Right lobe of liver (tissue), 6 donors: ENCODE results near the gene TBC1D5. TPM values are rescaled to one million over a fixed set of nuclear protein-coding genes. Genes with fewer than 3 reads are reported as not detected.

Experiments used
- ATAC-seq, 4 donors: fragments of 200-7000 bp; cut with Tn5 transposase; one replicate each; pipeline ENCODE4 v1.9.1; 2020; ENCODE audit warnings: mild to moderate bottlenecking in 4 of 4, moderate library complexity in 4 of 4
- DNase-seq, 3 donors: peaks; one replicate each; pipeline ENCODE4 v3.0.0-alpha.2; 2020
- H3K27ac ChIP-seq, 3 donors: fragments of 200-600 bp; one replicate each; pipeline ENCODE4 v1.8.0; 2022
- H3K27me3 ChIP-seq, 2 donors: fragments of 200-600 bp; one replicate each; pipeline ENCODE4 v1.8.0; 2022
- H3K36me3 ChIP-seq, 4 donors: fragments of 200-600 bp; sonication (generic) in 1 of 4; one replicate each; pipeline versions ENCODE4 v1.5.1 to v1.8.0; 2017 to 2022; ENCODE audit warnings: control low read depth in 1 of 4
- H3K4me1 ChIP-seq, 4 donors: fragments of 200-600 bp; sonication (generic) in 1 of 4; one replicate each; pipeline versions ENCODE4 v1.5.1 to v1.8.0; 2017 to 2022; ENCODE audit warnings: control low read depth in 1 of 4
- H3K4me3 ChIP-seq, 3 donors: fragments of 200-600 bp; one replicate each; pipeline ENCODE4 v1.8.0; 2022
- H3K9me3 ChIP-seq, 4 donors: fragments of 200-600 bp; sonication (generic) in 1 of 4; one replicate each; pipeline versions ENCODE4 v1.5.1 to v1.8.0; 2017 to 2022; ENCODE audit warnings: control low read depth in 1 of 4
- CTCF ChIP-seq, 4 donors: fragments of 200-600 bp in 3 of 4; fragments of 450-650 bp in 1 of 4; IDR thresholded peaks; one replicate each; pipeline versions ENCODE4 v1.5.1 to v1.8.0; 2016 to 2022; ENCODE audit warnings: antibody characterized with exemption in 4 of 4, mild to moderate bottlenecking in 2 of 4
- POLR2A ChIP-seq: fragments of 450-650 bp; IDR thresholded peaks from one replicate; pipeline ENCODE4 v1.6.1; 2017; ENCODE audit warnings: antibody characterized with exemption, mild to moderate bottlenecking
- WGBS: methylation state at CpG from one replicate; pipeline ENCODE4 v1.1.6; 2018; ENCODE audit warnings: low coverage, low lambda C conversion rate; ENCODE audit not compliant: insufficient coverage; ENCODE audit errors: missing lambda C conversion rate; 5-methylcytosine and 5-hydroxymethylcytosine counted together
- intact Hi-C, 2 donors: fragments of 100-400 bp; cut with DNase I; formaldehyde crosslinking; loops; one replicate each; pipeline versions ENCODE4 v1.11.2 to v1.14.1; 2022
- total RNA-seq, 6 experiments: library from RNA; depleted of rRNA in 2 of 6; stranded (reverse); fragments of >200 nt in 2 of 6; fragmentation: NEBNext Ultra II Directional in 3 of 6; extraction: Animal tissue kit (Norgen Biotek cat#: 25700) in 3 of 6; gene quantifications; one replicate each; pipeline versions ENCODE4 v1.1.0 to v1.2.4, GENCODE V29; 2016 to 2023
- donor health status: DM: no; HTN: yes; CAD: no.
- donor health status: DM: no; HTN: no; CAD: no.
- donor health status: DM: no; HTN: no; CAD: no.
- donor health status: DM: no; HTN: yes; CAD: no.
- donor health status: DM: no; HTN: yes; CAD: no.

Gene TBC1D5
- total RNA-seq, 6 experiments from 2014 or later, result 21.5 to 33.4 (median 27.7) TPM

DNA sequence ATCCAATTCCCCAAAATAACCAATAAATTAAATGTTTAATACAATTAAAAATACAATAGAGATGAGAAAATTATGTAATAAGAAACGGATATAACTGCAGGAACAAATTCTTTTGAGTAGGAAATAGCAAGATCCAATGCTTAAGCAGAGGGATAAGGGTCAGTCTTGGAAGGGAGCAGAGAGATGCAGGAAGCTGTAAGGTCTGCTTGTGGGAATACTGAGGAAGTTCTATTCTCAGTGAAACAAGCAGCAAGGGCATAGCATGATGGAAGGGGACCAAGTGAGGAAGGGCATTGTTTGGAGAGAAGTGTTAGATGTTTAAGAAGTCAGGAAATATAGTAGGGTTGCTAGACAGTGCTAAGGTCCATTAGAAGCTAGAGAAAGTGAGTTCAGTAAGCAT lies 409.0 kb downstream of the TBC1D5 start:
- TF ChIP-seq POLR2A (no peak), CTCF (IDR thresholded peaks at IDR 0.05) (no peak)
- H3K36me3 ChIP-seq, result no peaks in the 10 kb centered on the region
- H3K27me3 ChIP-seq, result no peaks in the 10 kb centered on the region
- no peaks in the 10 kb centered on the region for H3K9me3 ChIP-seq
- DNase-seq (no peak), ATAC-seq (no peak)
- H3K27ac ChIP-seq, result no peak overlapping the region
- intact Hi-C loops, result no loop called here
- H3K4me3 ChIP-seq, result no peak overlapping the region
- 73% methylated on average over 1 of the region's 1 CpG for WGBS
- no peaks in the 10 kb centered on the region for H3K4me1 ChIP-seq

DNA sequence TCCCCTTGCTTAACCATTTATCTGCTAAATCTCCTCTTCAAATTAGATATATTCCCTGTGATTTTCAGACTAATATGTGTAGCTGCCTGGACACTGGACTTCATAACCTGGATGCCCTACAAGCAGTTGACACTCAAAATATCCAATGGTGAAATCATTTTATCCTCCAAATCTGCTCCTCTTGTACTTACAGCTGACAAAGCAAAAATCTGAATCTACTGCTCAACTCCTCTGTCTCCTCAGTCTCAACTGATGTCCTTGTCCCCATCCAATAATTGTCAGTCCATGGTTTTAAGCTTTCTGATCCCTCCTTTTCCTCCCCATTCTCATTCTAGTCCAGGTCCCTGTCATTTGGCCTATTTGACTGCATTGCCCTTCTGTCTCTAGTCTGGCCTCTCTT lies 411.8 kb downstream of the TBC1D5 start:
- TF ChIP-seq CTCF (IDR thresholded peaks at IDR 0.05) (no peak), POLR2A (no peak)

DNA sequence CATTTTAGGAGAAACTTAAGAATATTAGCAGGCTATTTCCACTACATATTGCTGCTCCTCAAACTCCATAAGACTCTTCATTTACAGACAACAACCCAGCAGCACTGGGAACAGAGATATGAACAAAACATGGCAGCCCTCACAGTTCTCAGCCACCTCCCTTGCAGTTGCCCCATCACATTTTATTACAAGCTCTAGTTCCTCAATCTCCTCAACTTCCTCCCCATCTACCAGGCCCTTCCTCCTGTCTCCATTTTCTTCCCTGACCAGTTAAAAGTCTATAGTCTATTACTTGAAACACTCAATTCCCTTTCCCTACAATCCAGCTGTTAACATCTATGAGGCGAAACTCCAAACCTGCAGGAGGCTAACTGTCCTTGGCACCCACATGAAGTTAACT lies 412.5 kb downstream of the TBC1D5 start:
- no peak for TF ChIP-seq CTCF (IDR thresholded peaks at IDR 0.05)
- no peak for TF ChIP-seq POLR2A
- intact Hi-C loops, result no loop called here
- H3K27ac ChIP-seq, result no peak overlapping the region
- H3K9me3 ChIP-seq, result no peaks in the 10 kb centered on the region
- no peaks in the 10 kb centered on the region for H3K36me3 ChIP-seq
- no peak for DNase-seq
- no peaks in the 10 kb centered on the region for H3K4me1 ChIP-seq
- no peak overlapping the region for H3K4me3 ChIP-seq
- no peaks in the 10 kb centered on the region for H3K27me3 ChIP-seq
- peak in 1 of 4 donors; percentile 29 for ATAC-seq
- WGBS, result 100% methylated on average over 1 of the region's 1 CpG

More for the DNA sequence above, 411.8 kb downstream of the TBC1D5 start:
- ATAC-seq, result no peak
- intact Hi-C loops, result no loop called here
- DNase-seq, result no peak
- Histone ChIP-seq H3K27me3 (no peaks in the 10 kb centered on the region), H3K4me1 (no peaks in the 10 kb centered on the region), H3K9me3 (no peaks in the 10 kb centered on the region), H3K36me3 (no peaks in the 10 kb centered on the region), H3K27ac (no peak overlapping the region), H3K4me3 (no peak overlapping the region)

DNA sequence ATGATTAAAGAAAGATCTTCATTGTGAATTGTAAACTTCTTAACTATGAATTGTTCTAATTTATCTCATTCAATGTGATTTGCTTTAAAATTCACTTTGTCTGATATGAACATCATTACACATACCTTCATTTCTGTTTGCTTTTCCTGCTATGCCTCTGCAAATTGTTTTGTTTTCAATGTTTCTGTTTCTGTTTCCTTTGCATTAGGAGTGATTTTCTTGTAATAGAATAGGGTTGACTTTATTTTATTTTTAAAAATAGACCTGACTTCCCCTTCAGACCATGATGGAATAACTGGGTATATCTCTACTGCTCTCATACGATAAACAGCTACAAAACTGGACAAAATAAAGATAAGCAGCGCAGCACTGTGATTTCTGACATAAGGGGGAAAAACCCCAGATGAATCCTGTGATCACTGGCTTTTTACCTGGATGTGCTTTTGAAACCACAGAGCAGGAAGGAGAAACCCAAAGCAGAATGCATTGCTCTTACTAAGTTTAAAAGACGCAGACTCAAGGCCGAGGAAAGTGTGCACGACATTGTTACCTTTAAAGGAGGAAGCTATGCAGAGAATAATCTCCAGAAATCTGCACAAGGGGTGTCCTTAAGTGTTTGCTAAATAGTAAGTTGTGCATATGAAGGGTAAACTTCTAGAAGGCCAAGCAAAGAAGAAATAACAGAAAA lies 420.2 kb downstream of the TBC1D5 start:
- H3K4me1 ChIP-seq, result no peaks in the 10 kb centered on the region
- H3K9me3 ChIP-seq, result no peaks in the 10 kb centered on the region
- no peak for TF ChIP-seq POLR2A
- H3K36me3 ChIP-seq, result no peaks in the 10 kb centered on the region
- intact Hi-C loops, result no loop called here
- no peak overlapping the region for H3K27ac ChIP-seq
- ATAC-seq (no peak), DNase-seq (no peak)
- 54% methylated on average over 5 of the region's 5 CpGs for WGBS
- no peaks in the 10 kb centered on the region for H3K27me3 ChIP-seq
- H3K4me3 ChIP-seq, result no peak overlapping the region

- DNase-seq, result no peak
- Histone ChIP-seq H3K4me3 (no peak overlapping the region), H3K36me3 (no peaks in the 10 kb centered on the region), H3K27me3 (no peaks in the 10 kb centered on the region), H3K27ac (no peak overlapping the region), H3K4me1 (no peaks in the 10 kb centered on the region), H3K9me3 (no peaks in the 10 kb centered on the region)
- no peak for ATAC-seq
- TF ChIP-seq POLR2A (no peak), CTCF (IDR thresholded peaks at IDR 0.05) (no peak)
- intact Hi-C loops, result no loop called here
Measured at GRCh38 chr3:17320266-17320665, 422.2 kb downstream of the TBC1D5 start.
